Measurements from ENCODE around the gene ZNF2. TPM values are rescaled to one million over a fixed set of nuclear protein-coding genes. Genes with fewer than 3 reads are reported as not detected.

Gene ZNF2
- total RNA-seq, 2 experiments from 2014 or later: 3.4 to 4.6 TPM

DNA sequence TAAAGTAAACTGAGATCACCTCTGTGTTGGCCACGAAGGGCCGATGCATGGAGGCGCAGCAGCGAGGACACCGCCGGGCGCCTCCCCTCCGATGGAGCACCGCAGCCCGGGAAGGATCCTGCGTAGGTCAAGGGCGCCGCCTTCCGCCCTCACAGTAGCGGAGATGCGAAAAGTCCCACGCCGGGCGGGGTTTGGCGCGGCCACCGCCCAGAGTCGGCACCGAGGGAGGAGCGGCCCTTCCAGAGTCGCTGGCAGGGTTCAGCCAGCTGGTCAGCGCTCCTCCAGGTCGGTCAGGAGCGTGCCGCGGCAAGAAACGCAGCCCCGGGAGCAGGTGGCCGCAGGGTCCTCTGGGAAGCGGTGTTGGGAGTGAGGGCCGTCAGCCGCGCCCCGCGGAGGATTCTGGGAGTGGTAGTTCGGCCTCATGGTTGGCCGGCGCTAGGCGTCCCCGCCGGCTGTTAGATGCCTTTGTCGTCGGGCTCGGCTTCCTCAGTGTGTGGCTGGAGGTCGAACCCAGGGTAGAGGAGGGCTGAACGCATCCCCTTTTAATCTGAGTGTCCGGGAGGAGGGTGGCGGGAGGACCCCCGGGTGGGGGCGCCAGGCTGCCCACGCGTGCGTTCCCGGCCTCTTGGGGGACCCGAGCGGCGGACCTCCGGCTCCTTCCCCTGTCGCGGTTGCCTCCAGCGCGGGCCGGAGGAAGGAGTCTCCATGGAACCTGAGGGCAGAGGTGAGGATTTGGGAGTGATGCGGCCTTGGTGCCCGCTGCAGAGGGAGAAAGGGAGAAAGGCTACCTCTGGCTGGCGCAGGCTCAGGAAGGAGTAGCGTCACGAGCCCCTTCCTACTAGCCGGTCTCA lies 41.7 kb downstream of the ZNF2 start, which contains the start of gene ZNF892:
TSS of gene ZNF892 (plus strand) at position 411 of the 851 bp plus-strand sequence. CDS start at position 706, 295 bp downstream.
- CTCF ChIA-PET (ENCODE audit: unreplicated experiment): no interaction called here
- H3K9me3 ChIP-seq (ENCODE audit: low read length): peaks cover 20% of the 10 kb centered on the region; the same call in 1 of the 2 replicates
- H3K4me3 ChIP-seq (ENCODE audit: low read depth, low read length, poor library complexity, severe bottlenecking): peak within 1 kb of the TSS; percentile 83
- peak; percentile 88 for DNase-seq (ENCODE audit: low spot score)
- TF ChIP-seq EZH2phosphoT487 (IDR thresholded peaks at IDR 0.05; ENCODE audit: borderline replicate concordance, low read depth, low read length) (no peak), CTCF (conservative IDR thresholded peaks at IDR 0.05; ENCODE audit: low read length) (peak; percentile 63)
- intact Hi-C loops (cut with micrococcal nuclease; ENCODE audit: unreplicated experiment): loop anchor here (1.0 to 2.0 kb wide), 3 partner anchors 43 to 185 kb away; partner anchors contain the start of gene ZNF2
- H3K79me2 ChIP-seq (ENCODE audit: insufficient read depth, low read depth, low read length): no peaks in the 10 kb centered on the region
- peaks cover 4% of the 10 kb centered on the region for H3K4me1 ChIP-seq (ENCODE audit: insufficient read depth, low read length, poor library complexity, severe bottlenecking)
- peak within 1 kb of the TSS; percentile 99 for H2AFZ ChIP-seq (ENCODE audit: low read length)
- H3K9me2 ChIP-seq (ENCODE audit: insufficient read depth, low read length): no peaks in the 10 kb centered on the region
- H3K36me3 ChIP-seq (ENCODE audit: insufficient read depth, low read length): peaks cover 13% of the 10 kb centered on the region
- peak within 1 kb of the TSS; percentile 32 for H3K27ac ChIP-seq (ENCODE audit: low read depth, low read length, poor library complexity, severe bottlenecking)
- no TSS peak for BruUV-seq (replicated peaks)
- H4K20me1 ChIP-seq (ENCODE audit: insufficient read depth, low read length): no peaks in the 10 kb centered on the region
- H3K4me2 ChIP-seq (ENCODE audit: low read length): peak within 1 kb of the TSS; percentile 68
- POLR2A ChIA-PET: interaction anchor here (1.0 to 1.5 kb wide), 2 partner anchors 42 to 86 kb away, joined by 3 read pairs; partner anchors contain the start of genes MRPS5 and ZNF2

DNA sequence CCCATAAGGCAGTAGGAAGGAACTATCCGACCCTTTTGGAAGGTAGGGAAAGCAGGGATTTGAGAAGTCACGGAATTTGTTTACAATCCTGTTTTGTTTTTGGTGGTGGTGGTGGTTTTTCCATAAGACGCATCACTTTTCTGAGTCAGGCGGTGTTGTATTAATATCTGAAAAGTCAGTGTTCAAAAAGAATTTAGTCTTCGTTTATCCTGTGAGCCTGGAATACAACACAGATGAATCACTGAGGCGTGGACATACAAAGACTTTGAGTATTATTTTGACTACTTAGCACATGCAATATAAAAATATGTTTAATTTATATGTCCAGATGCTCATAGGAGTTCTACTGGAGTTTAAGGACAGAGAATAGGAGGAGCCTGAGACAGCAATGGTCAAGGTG lies 42.5 kb downstream of the ZNF2 start:
- peak overlapping the region; percentile 99 for H2AFZ ChIP-seq (ENCODE audit: low read length)
- peak overlapping the region; percentile 68 for H3K4me2 ChIP-seq (ENCODE audit: low read length)
- POLR2A ChIA-PET: no interaction called here

More for the DNA sequence above, 42.5 kb downstream of the ZNF2 start:
- H3K9me3 ChIP-seq (ENCODE audit: low read length): peaks cover 25% of the 10 kb centered on the region; the same call in 1 of the 2 replicates
- H3K79me2 ChIP-seq (ENCODE audit: insufficient read depth, low read depth, low read length): no peaks in the 10 kb centered on the region
- peaks cover 21% of the 10 kb centered on the region for H3K36me3 ChIP-seq (ENCODE audit: insufficient read depth, low read length)
- H4K20me1 ChIP-seq (ENCODE audit: insufficient read depth, low read length): no peaks in the 10 kb centered on the region
- CTCF ChIA-PET (ENCODE audit: unreplicated experiment): no interaction called here
- TF ChIP-seq EZH2phosphoT487 (IDR thresholded peaks at IDR 0.05; ENCODE audit: borderline replicate concordance, low read depth, low read length): no peak
- TF ChIP-seq CTCF (conservative IDR thresholded peaks at IDR 0.05; ENCODE audit: low read length): no peak
- intact Hi-C loops (cut with micrococcal nuclease; ENCODE audit: unreplicated experiment): no loop called here
- BruUV-seq (replicated peaks): no TSS peak
- H3K4me1 ChIP-seq (ENCODE audit: insufficient read depth, low read length, poor library complexity, severe bottlenecking): peaks cover 4% of the 10 kb centered on the region
- peak overlapping the region; percentile 83 for H3K4me3 ChIP-seq (ENCODE audit: low read depth, low read length, poor library complexity, severe bottlenecking)
- H3K9me2 ChIP-seq (ENCODE audit: insufficient read depth, low read length): no peaks in the 10 kb centered on the region
- no peak overlapping the region for H3K27ac ChIP-seq (ENCODE audit: low read depth, low read length, poor library complexity, severe bottlenecking)
- DNase-seq (ENCODE audit: low spot score): no peak

Measured in OCI-LY7 (cell line).